Erythroblast (primary cell): Measurements from ENCODE around the gene SPINDOC.

Source experiments
- GATA1 ChIP-seq: IDR thresholded peaks from 2 replicates; pipeline ENCODE4 v1.6.1; 2011; ENCODE audit warnings: low read depth, mild to moderate bottlenecking, control low read depth, low read length, moderate library complexity
- POLR2A ChIP-seq: IDR thresholded peaks from 2 replicates; pipeline ENCODE4 v1.6.1; 2011; ENCODE audit warnings: mild to moderate bottlenecking, low read length

GRCh38 chr11:63769042-63769713 is 44.1 kb upstream of the SPINDOC start:
- no peak for TF ChIP-seq POLR2A
- TF ChIP-seq GATA1 = no peak
